ENCODE results near the gene CLTB. TPM values are rescaled to one million over a fixed set of nuclear protein-coding genes. Genes with fewer than 3 reads are reported as not detected.

Gene CLTB
- total and polyA plus RNA-seq, 2 of the 8 experiments (the other 6 are each of a cell fraction or from before 2014, with no cell fraction given), result 25.9 to 34.9 TPM

GRCh38 chr5:176405656-176406435 is 10.5 kb downstream of the CLTB start:
- Histone ChIP-seq H2BK12ac (ENCODE audit: low read depth, low read length) (no peak overlapping the region), H3K4me3 (ENCODE audit: extremely low read depth in 1 of 4, insufficient read depth in 2 of 4, low read depth in 3 of 4, low read length in 4 of 4) (no peak overlapping the region), H3K23me2 (ENCODE audit: low read depth, low read length) (no peaks in the 10 kb centered on the region), H3K79me2 (ENCODE audit: control insufficient read depth in 1 of 2, insufficient read depth in 2 of 2, low read length in 2 of 2) (no peaks in the 10 kb centered on the region), H3K4ac (replicated peaks; ENCODE audit: insufficient read length, low read depth, low read length) (no peak overlapping the region), H2AK5ac (ENCODE audit: low read depth, low read length) (no peak overlapping the region), H4K91ac (replicated peaks; ENCODE audit: insufficient read length, low read length) (no peak overlapping the region), H3K27me3 (replicated peaks in 1 of 4; ENCODE audit: control insufficient read depth in 3 of 4, extremely low read depth in 1 of 4, insufficient read depth in 3 of 4, low read length in 3 of 4) (no peaks in the 10 kb centered on the region), H3K56ac (replicated peaks; ENCODE audit: insufficient read length, low read depth, low read length) (no peak overlapping the region), H2BK20ac (ENCODE audit: low read length) (no peak overlapping the region), H3K23ac (ENCODE audit: insufficient read length) (no peak overlapping the region), H3K36me3 (ENCODE audit: control insufficient read depth in 2 of 4, insufficient read depth in 4 of 4, low read length in 3 of 4) (0 out of 8 replicates have a peak, but pooled peaks cover 0 to 2% (median 0%) of the 10 kb centered on the region in 4 experiments), H2AFZ (ENCODE audit: low read length) (no peak overlapping the region), H2BK5ac (ENCODE audit: low read depth, low read length) (no peak overlapping the region; the same call in 1 of the 2 replicates), H2BK15ac (ENCODE audit: low read length) (no peak overlapping the region), H3K27ac (ENCODE audit: low read depth, low read length) (no peak overlapping the region), H4K20me1 (replicated peaks in 1 of 2; ENCODE audit: control insufficient read depth in 1 of 2, insufficient read depth in 2 of 2, low read length in 2 of 2) (no peaks in the 10 kb centered on the region), H3K79me1 (ENCODE audit: low read depth, low read length) (no peaks in the 10 kb centered on the region), H3K14ac (ENCODE audit: insufficient read length) (no peak overlapping the region), H2BK120ac (replicated peaks; ENCODE audit: low read depth, low read length) (no peak overlapping the region), H3K18ac (ENCODE audit: extremely low read depth, low read length) (no peak overlapping the region), H3K9me3 (ENCODE audit: insufficient read depth in 2 of 2, low read depth in 1 of 2, low read length in 1 of 2) (no peaks in the 10 kb centered on the region), H4K8ac (ENCODE audit: extremely low read depth, insufficient read depth, low read length) (no peak overlapping the region; the same call in none of the 2 replicates), H4K5ac (ENCODE audit: insufficient read length, low read depth, low read length) (no peak overlapping the region), H3K4me2 (ENCODE audit: insufficient read depth in 1 of 2, low read depth in 2 of 2, low read length in 2 of 2) (no peak overlapping the region), H3K4me1 (replicated peaks in 1 of 4; ENCODE audit: control insufficient read depth in 3 of 4, insufficient read depth in 4 of 4, low read length in 3 of 4) (no peaks in the 10 kb centered on the region; a peak in 1 of 7 replicates), H3K9ac (replicated peaks in 1 of 4; ENCODE audit: extremely low read depth in 1 of 4, low read depth in 3 of 4, low read length in 3 of 4) (no peak overlapping the region)
- ChIA-PET POLR2A (ENCODE audit: partially characterized antibody) (interaction anchor here (1.1 to 7.7 kb wide), 5 partner anchors 9 to 133 kb away, joined by 3 to 57 read pairs (median 5); partner anchors contain the start of genes CLTB, HIGD2A, NOP16 and RNF44), CTCF (ENCODE audit: partially characterized antibody) (interaction anchor here (0.6 to 6.4 kb wide), 22 partner anchors 11 to 215 kb away, joined by 3 to 83 read pairs (median 4); partner anchors contain the start of genes CLTB, FAF2 and KIAA1191)
- DNase-seq (ENCODE audit: low read depth in 1 of 2, low spot score in 2 of 2), result peak in 1 of 2 experiments; percentile 53
- WGBS, 2 experiments (ENCODE audit: extremely low coverage in 1 of 2, insufficient coverage in 1 of 2, insufficient read length in 1 of 2, insufficient replicate concordance in 2 of 2, low coverage in 1 of 2, low lambda C conversion rate in 2 of 2, missing lambda C conversion rate in 1 of 2), result 75% methylated on average over 20 of the region's 20 CpGs; no CpG with 5 or more reads in 1 of the 2 experiments
- FAIRE-seq, result peak; percentile 65
- TF ChIP-seq RXRA (IDR thresholded peaks at IDR 0.05; ENCODE audit: insufficient read depth, low read depth, low read length), result no peak
- TF ChIP-seq, protein P1, sequence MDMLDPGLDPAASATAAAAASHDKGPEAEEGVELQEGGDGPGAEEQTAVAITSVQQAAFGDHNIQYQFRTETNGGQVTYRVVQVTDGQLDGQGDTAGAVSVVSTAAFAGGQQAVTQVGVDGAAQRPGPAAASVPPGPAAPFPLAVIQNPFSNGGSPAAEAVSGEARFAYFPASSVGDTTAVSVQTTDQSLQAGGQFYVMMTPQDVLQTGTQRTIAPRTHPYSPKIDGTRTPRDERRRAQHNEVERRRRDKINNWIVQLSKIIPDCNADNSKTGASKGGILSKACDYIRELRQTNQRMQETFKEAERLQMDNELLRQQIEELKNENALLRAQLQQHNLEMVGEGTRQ (IDR thresholded peaks at IDR 0.05; ENCODE audit: low read length), result no peak

All from H1 (cell line).